GM23248 (cell line): ENCODE results near the gene PKIB. TPM values are rescaled to one million over a fixed set of nuclear protein-coding genes. Genes with fewer than 3 reads are reported as not detected.
"Not testable (repeated sequence)": the region's sequence is repeated elsewhere in the genome, so short reads cannot be mapped to it uniquely, and the experiment has no call there.

Experiments
- DNase-seq: peaks from one replicate; pipeline ENCODE4 v3.0.0-alpha.2; 2015
- H2AFZ ChIP-seq: fragments of 200-600 bp; sonication (generic); 2 replicates; pipeline ENCODE4 v1.6.1; 2016; ENCODE audit warnings: antibody characterized with exemption
- H3F3A ChIP-seq: fragments of 200-600 bp; sonication (generic); 2 replicates; pipeline ENCODE4 v1.6.1; 2016; ENCODE audit warnings: mild to moderate bottlenecking, antibody characterized with exemption, mixed run types; ENCODE audit not compliant: insufficient read depth
- H3K27ac ChIP-seq: fragments of 200-600 bp; sonication (generic); 2 replicates; pipeline ENCODE4 v1.5.1; 2016; ENCODE audit warnings: mild to moderate bottlenecking
- H3K27me3 ChIP-seq: fragments of 200-600 bp; sonication (generic); replicated peaks from 2 replicates; pipeline ENCODE4 v1.6.1; 2016; ENCODE audit warnings: mild to moderate bottlenecking; ENCODE audit not compliant: insufficient read depth
- H3K36me3 ChIP-seq: fragments of 200-600 bp; sonication (generic); 2 replicates; pipeline ENCODE4 v1.6.1; 2016; ENCODE audit warnings: low read depth, mild to moderate bottlenecking
- H3K4me1 ChIP-seq: fragments of 200-600 bp; sonication (generic); 2 replicates; pipeline ENCODE4 v1.6.1; 2016; ENCODE audit warnings: mild to moderate bottlenecking; ENCODE audit not compliant: insufficient read depth
- H3K4me2 ChIP-seq: fragments of 200-600 bp; sonication (generic); one replicate; pipeline ENCODE4 v1.6.1; 2016; ENCODE audit warnings: mild to moderate bottlenecking; ENCODE audit not compliant: unreplicated experiment
- H3K4me3 ChIP-seq: fragments of 200-600 bp; sonication (generic); 2 replicates; pipeline ENCODE4 v1.5.1; 2016; ENCODE audit warnings: mild to moderate bottlenecking
- H3K79me2 ChIP-seq: fragments of 200-600 bp; sonication (generic); 2 replicates; pipeline ENCODE4 v1.6.1; 2016; ENCODE audit warnings: mild to moderate bottlenecking; ENCODE audit not compliant: insufficient read depth
- H3K9ac ChIP-seq: fragments of 200-600 bp; sonication (generic); 2 replicates; pipeline ENCODE4 v1.6.1; 2016; ENCODE audit warnings: mild to moderate bottlenecking
- H3K9me2 ChIP-seq: fragments of 200-600 bp; sonication (generic); 2 replicates; pipeline ENCODE4 v1.6.1; 2016; ENCODE audit warnings: mixed run types, mild to moderate bottlenecking, moderate library complexity; ENCODE audit not compliant: insufficient read depth
- H3K9me3 ChIP-seq: fragments of 200-600 bp; sonication (generic); one replicate; pipeline ENCODE4 v1.6.1; 2017; ENCODE audit warnings: low read depth
- H4K20me1 ChIP-seq: fragments of 200-600 bp; sonication (generic); 2 replicates; pipeline ENCODE4 v1.6.0; 2016; ENCODE audit not compliant: insufficient read depth
- EZH2 ChIP-seq: fragments of 200-600 bp; sonication (generic); IDR thresholded peaks from 2 replicates; pipeline ENCODE4 v1.6.1; 2018; ENCODE audit warnings: antibody characterized with exemption, mild to moderate bottlenecking; ENCODE audit not compliant: insufficient read depth, poor library complexity, severe bottlenecking
- EZH2phosphoT487 ChIP-seq: fragments of 200-600 bp; sonication (generic); IDR thresholded peaks from 2 replicates; pipeline ENCODE4 v1.6.1; 2018; ENCODE audit warnings: antibody characterized with exemption, moderate library complexity, mild to moderate bottlenecking, low read depth; ENCODE audit not compliant: insufficient read depth
- WGBS, 2 experiments: methylation state at CpG; one replicate each; pipeline ENCODE4 v1.1.6; 2015 to 2017; ENCODE audit warnings: low lambda C conversion rate in 2 of 2, low coverage in 1 of 2; ENCODE audit errors: missing lambda C conversion rate in 2 of 2; 5-methylcytosine and 5-hydroxymethylcytosine counted together
- in situ Hi-C: fragments of 300-500 bp; cut with MboI; formaldehyde crosslinking; loops from 2 replicates; pipeline ENCODE4 v1.15.0; 2020
- polyA plus RNA-seq: library from polyadenylated mRNA; unstranded; fragments of >200 nt; fragmentation: Nextera tagmentation; extraction: Ambion mirVana; gene quantifications from 2 replicates; pipeline ENCODE4 v1.2.1, GENCODE V29; 2016
- total RNA-seq: library from RNA; depleted of rRNA; stranded (reverse); fragments of >200 nt; shearing (Covaris generic); gene quantifications from 2 replicates; pipeline ENCODE4 v1.2.3, GENCODE V29; 2014

PKIB gene
- total and polyA plus RNA-seq, 2 experiments from 2014 or later, result 0.40 TPM; not detected in 1

GRCh38 chr6:122740091-122740490 is 129.9 kb downstream of the PKIB start:
- 82 to 90% methylated on average over 2 of the region's 2 CpGs for WGBS, 2 experiments
- H3K9me3 ChIP-seq, result no peaks in the 10 kb centered on the region
- no peak overlapping the region for H2AFZ ChIP-seq
- no peaks in the 10 kb centered on the region for H3K4me1 ChIP-seq
- H3K27me3 ChIP-seq, result peaks cover 6% of the 10 kb centered on the region; the same call in 1 of the 2 replicates
- in situ Hi-C loops, result loop anchor here (10.0 kb wide), 1 partner anchor 575 kb away; no protein-coding TSS in a partner anchor
- H3K27ac ChIP-seq, result no peak overlapping the region
- no peak overlapping the region for H3K4me2 ChIP-seq
- H3K79me2 ChIP-seq, result no peaks in the 10 kb centered on the region
- no peaks in the 10 kb centered on the region for H3K9me2 ChIP-seq
- H3F3A ChIP-seq, result no peaks in the 10 kb centered on the region
- DNase-seq, result no peak
- TF ChIP-seq EZH2, result no peak
- no peak overlapping the region for H3K9ac ChIP-seq
- no peak overlapping the region for H3K4me3 ChIP-seq
- H4K20me1 ChIP-seq, result no peaks in the 10 kb centered on the region
- no peaks in the 10 kb centered on the region for H3K36me3 ChIP-seq

- Histone ChIP-seq H3K27ac (no peak overlapping the region), H3K4me1 (no peaks in the 10 kb centered on the region), H3K9me2 (no peaks in the 10 kb centered on the region), H2AFZ (no peak overlapping the region), H3K9ac (no peak overlapping the region), H3K9me3 (no peaks in the 10 kb centered on the region), H3K36me3 (no peaks in the 10 kb centered on the region), H3F3A (no peaks in the 10 kb centered on the region), H3K27me3 (no peaks in the 10 kb centered on the region), H3K4me3 (no peak overlapping the region), H3K79me2 (no peaks in the 10 kb centered on the region), H4K20me1 (no peaks in the 10 kb centered on the region), H3K4me2 (no peak overlapping the region)
- in situ Hi-C loops, result loop anchor here (10.0 kb wide), 1 partner anchor 574 kb away; no protein-coding TSS in a partner anchor
- WGBS, 2 experiments, result 68 to 73% methylated on average over 2 of the region's 2 CpGs
- TF ChIP-seq EZH2phosphoT487 (no peak), EZH2 (no peak)
- no peak for DNase-seq
Measured at GRCh38 chr6:122740936-122741335, 130.7 kb downstream of the PKIB start.

GRCh38 chr6:122744247-122744646 is 134.0 kb downstream of the PKIB start:
- not testable (repeated sequence) for H2AFZ ChIP-seq, H3K9me2 ChIP-seq, H3K4me3 ChIP-seq, H3K4me2 ChIP-seq, H3K27ac ChIP-seq, H3K9ac ChIP-seq, H3K36me3 ChIP-seq, H3K27me3 ChIP-seq, H3F3A ChIP-seq, H4K20me1 ChIP-seq, H3K9me3 ChIP-seq, H3K79me2 ChIP-seq, H3K4me1 ChIP-seq
- in situ Hi-C loops, result loop anchor here (10.0 kb wide), 1 partner anchor 571 kb away; no protein-coding TSS in a partner anchor
- peak; percentile 37 for DNase-seq
- WGBS, 2 experiments, result 22 to 30% methylated on average over 8 of the region's 8 CpGs

GRCh38 chr6:122744856-122745255 is 134.7 kb downstream of the PKIB start:
- H3K27me3 ChIP-seq, H3K9me3 ChIP-seq, DNase-seq, H2AFZ ChIP-seq, H3K4me3 ChIP-seq, H3K9me2 ChIP-seq, H3K9ac ChIP-seq, H3K79me2 ChIP-seq, H4K20me1 ChIP-seq, H3K4me1 ChIP-seq, H3K4me2 ChIP-seq, H3F3A ChIP-seq, H3K36me3 ChIP-seq, H3K27ac ChIP-seq: not testable (repeated sequence)
- 74 to 80% methylated on average over 3 of the region's 3 CpGs for WGBS, 2 experiments
- in situ Hi-C loops, result loop anchor here (10.0 kb wide), 1 partner anchor 570 kb away; no protein-coding TSS in a partner anchor

GRCh38 chr6:122746688-122747087 is 136.5 kb downstream of the PKIB start:
- H2AFZ ChIP-seq, result no peak overlapping the region
- H3K9me3 ChIP-seq, result no peaks in the 10 kb centered on the region
- H3K79me2 ChIP-seq, result no peaks in the 10 kb centered on the region
- no peak overlapping the region for H3K27ac ChIP-seq
- H3K4me2 ChIP-seq, result no peak overlapping the region
- H4K20me1 ChIP-seq, result no peaks in the 10 kb centered on the region
- in situ Hi-C loops, result loop anchor here (10.0 kb wide), 1 partner anchor 568 kb away; no protein-coding TSS in a partner anchor
- WGBS, 2 experiments, result 76 to 82% methylated on average over 9 of the region's 9 CpGs
- H3K4me1 ChIP-seq, result no peaks in the 10 kb centered on the region
- no peak for DNase-seq
- H3F3A ChIP-seq, result no peaks in the 10 kb centered on the region
- no peak for TF ChIP-seq EZH2phosphoT487
- no peak for TF ChIP-seq EZH2
- H3K9ac ChIP-seq, result no peak overlapping the region
- no peak overlapping the region for H3K4me3 ChIP-seq
- H3K36me3 ChIP-seq, result no peaks in the 10 kb centered on the region
- no peaks in the 10 kb centered on the region for H3K9me2 ChIP-seq
- no peaks in the 10 kb centered on the region for H3K27me3 ChIP-seq
